CD4-positive, alpha-beta T cell treated with Interferon gamma for 1 hour (primary cell): ENCODE measurements around the gene TEX35.

Experiments used
- DNase-seq: peaks from one replicate; pipeline ENCODE4 v3.0.0-alpha.2; 2020

The TEX35 gene

DNA sequence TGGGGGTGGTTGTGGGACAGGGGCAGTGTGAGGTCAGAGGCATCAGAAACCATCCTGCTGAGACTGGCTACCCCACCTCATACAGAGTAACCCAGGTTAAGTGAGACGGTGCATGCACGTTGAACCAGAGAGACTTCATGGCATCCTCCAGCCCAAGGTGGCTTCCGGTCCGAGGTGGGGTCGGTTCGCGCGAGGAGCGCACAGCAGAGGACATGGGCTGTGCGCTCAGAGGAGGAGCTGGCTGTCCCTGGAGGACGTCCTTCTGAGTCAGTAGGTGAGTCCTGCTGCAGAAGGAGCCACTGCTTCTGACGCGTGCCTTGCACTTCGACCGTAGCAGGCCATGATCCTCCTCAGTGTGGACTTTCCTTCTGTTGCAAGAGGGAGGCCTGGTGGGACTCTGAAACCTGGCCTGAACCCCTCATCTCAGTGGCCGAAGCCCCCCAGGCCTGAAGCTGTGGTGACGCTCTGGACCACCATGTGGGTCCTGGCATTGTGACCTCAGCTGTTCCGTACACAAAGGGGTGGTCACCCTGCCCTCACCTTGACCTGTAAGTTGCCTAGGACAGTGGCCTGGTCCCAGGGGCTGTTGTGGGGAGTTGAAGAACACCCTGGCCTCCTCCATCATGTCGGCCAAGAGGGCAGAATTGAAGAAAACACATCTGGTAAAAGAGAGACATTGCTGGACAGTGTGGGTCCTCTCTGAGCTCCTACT, at the start of gene TEX35:
Gene TEX35 (plus strand): TSS at position 544 of the 712 bp plus-strand sequence. CDS start 80 bp downstream, at position 624.
- DNase-seq: no peak

DNA sequence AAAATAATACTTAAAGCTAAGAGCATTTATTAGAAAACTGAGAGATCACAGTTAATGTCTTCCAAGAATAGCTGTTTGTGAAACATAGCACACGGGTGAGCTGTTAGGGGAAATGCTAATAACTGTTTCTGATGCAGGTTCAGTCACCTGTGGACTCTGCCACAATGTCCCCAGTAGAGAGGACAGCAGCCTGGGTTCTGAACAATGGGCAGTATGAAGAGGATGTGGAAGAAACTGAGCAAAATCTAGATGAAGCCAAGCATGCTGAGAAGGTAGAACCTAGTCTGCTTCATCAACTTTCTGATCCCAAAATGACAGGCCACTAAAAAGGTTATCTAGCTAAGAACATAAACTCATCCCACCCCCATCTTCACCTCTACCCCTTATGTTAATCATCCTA, 48.8 kb upstream of the TEX35 start:
- DNase-seq: no peak

DNA sequence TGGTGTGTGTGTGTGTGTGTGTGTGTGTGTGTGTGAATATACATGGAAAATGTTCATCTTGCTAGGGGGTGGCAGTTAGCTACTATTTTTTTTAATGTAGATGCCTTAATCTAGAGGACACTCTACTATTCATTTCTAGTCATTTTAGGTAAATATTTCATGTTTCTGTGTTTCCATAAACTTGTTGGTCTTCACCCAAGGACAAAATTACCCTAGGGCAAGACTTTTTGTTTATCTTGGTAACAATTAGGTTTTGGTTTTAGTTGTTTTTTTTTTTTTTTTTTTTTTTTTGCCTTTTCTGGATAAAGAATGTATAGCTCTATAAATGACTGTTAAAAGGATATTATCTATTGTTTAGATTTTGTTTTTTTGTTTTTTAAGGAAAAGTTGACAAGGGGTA, 48.3 kb upstream of the TEX35 start:
- DNase-seq: no peak

- no peak for DNase-seq
Measured at GRCh38 chr1:178465011-178465410, 47.9 kb upstream of the TEX35 start.

GRCh38 chr1:178467837-178468236, 45.1 kb upstream of the TEX35 start:
- no peak for DNase-seq

DNA sequence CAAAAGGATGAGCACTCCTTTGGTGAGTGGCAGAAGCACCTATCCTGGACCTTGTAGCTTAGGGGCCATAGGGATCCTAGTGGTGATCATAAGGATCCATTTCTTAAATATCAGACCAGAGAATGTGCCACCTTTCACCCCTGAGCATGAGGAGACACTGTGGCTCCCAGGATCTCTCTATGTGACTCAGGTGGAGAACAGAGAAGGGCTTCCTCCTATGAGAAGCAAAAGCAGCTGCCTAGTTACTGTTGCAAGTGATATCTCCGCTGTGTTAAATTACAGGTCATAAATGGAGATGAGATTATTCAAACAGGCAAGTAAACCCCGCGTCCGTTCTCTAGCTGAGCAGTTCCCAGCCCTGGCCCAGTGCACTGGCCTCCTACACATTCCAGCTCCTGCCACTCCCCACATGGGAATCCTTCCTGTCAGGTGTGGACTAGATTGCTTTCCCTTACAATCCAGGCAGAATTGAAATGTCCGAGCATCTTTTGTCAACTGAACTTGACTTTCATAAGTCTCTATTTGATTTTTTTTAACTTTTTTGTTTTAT, 42.4 kb upstream of the TEX35 start:
- no peak for DNase-seq

GRCh38 chr1:178472531-178472930, 40.4 kb upstream of the TEX35 start:
- DNase-seq: no peak

DNA sequence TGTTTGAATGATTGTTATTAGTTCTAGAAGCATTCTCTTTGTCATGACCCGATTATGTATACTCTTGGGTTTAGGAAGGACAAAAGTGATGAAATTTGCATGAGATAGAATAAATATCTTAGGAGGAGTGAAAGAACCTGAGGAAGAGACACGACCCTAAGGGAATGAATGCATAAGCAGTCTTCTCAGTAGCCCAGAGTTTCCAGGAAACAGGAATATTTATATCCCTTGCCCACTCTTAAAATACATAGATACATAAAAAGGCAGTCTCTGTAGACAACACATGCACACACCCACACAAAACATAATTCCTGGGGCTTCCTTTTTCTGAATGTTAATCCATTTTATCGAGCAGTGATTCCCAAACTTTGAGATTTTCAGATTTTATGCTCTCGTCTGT, 35.5 kb upstream of the TEX35 start:
- no peak for DNase-seq

GRCh38 chr1:178477841-178478240, 35.1 kb upstream of the TEX35 start:
- DNase-seq: no peak

DNA sequence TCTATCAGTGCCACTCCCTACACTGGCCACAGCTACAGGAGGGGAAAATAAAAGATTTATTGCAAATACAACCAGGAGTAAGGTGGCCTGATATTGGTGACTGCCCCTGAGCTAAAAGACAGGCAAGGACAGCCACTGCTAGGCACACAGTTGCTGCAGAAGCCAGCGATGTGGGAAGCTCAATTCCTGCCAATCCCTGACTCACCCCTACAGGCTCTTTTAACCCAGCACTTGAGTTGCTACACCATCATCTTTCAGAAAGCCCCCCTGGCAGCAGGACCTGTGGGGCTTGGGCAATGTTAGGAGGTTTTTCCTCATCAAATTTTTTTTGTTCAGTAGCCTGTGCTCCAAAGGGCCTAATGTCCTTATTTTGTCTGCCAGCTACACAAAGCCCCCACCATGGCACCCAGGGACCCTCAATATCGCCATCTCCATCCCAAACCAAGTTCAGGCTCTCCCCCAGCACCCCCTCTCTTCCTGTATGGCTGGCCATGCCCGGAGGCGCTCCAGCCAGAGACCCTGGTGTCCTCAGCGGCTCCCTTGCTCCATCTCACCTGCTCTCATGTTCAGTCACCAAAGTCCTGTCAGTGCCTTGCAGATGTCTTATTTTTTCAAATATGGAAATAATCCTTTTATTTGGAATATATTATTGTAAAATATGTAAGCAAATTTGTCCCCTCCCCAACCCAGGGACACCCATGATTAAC, 29.5 kb upstream of the TEX35 start:
- DNase-seq: no peak

DNA sequence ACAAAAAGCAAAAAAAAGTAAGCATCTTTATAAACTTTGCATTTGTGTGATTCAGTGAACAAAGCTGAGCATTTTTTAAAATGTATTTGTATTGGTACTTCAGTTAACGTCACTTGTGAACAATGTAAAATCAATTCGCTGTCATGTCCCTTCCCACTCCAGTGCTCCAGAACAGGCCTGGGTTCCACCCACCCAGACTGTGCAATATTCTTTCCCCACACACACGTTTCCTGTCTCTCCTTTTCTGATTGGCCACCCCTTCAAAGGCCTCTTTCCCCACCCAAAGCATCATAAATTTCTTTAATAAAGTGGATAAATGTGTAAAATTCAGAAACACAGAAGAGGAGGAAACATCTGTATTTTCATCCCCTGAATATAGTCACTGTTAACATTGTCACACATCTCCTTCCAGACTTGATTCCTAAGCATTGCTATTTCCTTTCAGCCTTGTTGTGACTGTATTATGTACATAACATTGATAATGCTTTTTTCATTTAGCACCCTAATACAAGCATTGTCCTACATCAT, 28.1 kb upstream of the TEX35 start:
- DNase-seq: no peak

- no peak for DNase-seq
Measured at GRCh38 chr1:178485541-178485981, 27.3 kb upstream of the TEX35 start.

- DNase-seq: no peak
Measured at GRCh38 chr1:178486100-178487069, 26.5 kb upstream of the TEX35 start.

GRCh38 chr1:178487070-178487615, 25.8 kb upstream of the TEX35 start:
- DNase-seq: no peak

GRCh38 chr1:178488393-178488792, 24.5 kb upstream of the TEX35 start:
- no peak for DNase-seq

GRCh38 chr1:178489399-178489798, 23.5 kb upstream of the TEX35 start:
- DNase-seq: no peak

DNA sequence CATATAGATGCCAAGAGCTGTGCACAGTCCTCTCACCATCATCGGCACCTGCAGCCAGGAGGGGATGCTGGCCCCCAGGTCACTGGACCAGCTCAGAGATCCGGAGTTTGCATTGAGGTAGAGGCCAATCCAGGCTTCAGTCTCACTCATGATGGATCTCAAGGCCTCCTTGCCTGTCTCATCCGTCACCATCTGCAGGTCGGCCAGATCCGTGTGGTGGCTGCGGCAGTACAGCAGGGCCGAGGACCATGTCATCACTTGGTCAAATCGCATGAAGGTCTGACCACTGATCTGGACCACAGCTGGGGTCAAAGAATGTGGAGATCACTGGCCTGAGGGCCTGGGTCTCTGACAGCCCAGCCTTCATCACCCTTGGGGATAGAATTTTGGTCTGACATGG, 22.8 kb upstream of the TEX35 start:
- DNase-seq: no peak

DNA sequence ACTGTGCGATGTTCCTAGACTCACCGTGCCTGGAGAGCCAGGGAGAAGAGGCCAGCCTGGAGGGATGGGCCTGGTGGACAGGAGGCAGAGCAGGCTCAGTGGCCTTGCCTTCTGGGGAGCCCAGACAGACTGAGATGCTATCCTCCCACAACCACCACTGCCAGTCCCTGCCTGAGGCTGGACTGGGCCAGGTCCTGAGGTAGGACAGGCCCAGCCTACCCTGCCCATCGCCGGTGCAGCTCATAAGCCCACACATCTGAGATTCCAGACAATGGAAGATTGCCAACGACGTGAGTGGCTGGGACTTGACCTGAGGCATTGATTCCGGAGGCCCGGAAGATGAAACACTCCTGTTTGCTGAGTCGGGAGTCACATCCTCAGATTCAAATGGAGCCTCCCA, 21.9 kb upstream of the TEX35 start:
- DNase-seq: no peak

DNA sequence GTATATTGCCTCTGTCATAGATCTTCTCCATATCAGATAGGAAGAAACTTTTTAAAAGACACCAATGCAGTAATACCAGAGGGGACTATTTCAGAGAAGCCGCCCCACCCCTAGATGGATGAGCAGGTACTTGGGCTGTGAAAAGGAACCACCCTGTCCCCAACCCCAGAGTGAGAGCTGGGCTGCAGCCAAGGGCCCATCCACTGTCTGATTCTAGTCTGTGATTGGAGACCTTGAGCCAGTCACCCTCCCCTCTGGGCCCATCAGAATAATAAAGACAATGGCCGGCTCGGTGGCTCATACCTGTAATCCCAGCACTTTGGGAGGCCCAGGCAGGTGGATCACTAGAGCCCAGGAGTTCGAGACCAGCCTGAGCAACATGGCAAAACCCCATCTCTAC, 21.2 kb upstream of the TEX35 start:
- no peak for DNase-seq

DNA sequence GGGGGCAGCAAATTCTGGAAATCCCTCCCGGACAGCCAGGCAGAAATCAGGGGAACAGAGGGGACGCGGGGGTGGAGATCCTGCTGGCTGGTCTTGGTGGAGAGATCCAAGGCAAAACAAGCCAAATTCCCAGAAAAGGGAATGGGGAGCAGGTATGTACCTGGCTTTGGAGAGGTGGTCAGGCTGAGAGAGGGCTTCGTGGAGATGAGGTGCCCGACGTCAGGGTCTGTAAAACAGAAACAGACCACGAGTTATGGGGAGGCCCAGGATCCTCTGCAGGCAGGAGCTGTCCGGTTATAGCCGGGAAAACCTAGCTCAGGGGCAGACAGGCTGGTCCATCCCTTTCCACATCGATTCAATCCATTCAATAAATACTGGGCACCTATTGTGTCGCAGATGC, 20.6 kb upstream of the TEX35 start:
- no peak for DNase-seq

GRCh38 chr1:178493301-178493741, 19.6 kb upstream of the TEX35 start:
- DNase-seq: no peak

- no peak for DNase-seq
Measured at GRCh38 chr1:178494569-178494971, 18.3 kb upstream of the TEX35 start.
